GM19324 (cell line): ENCODE data around the gene GTF2H1.
"Not testable (repeated sequence)": the region's sequence is repeated elsewhere in the genome, so short reads cannot be mapped to it uniquely, and the experiment has no call there.

Source experiments
- ATAC-seq: cut with Tn5 transposase; IDR thresholded peaks from one replicate; pipeline ENCODE4 v1.9.1; 2021; ENCODE audit warnings: mild to moderate bottlenecking, moderate library complexity; ENCODE audit not compliant: unreplicated experiment, low FRiP score

Gene GTF2H1

GRCh38 chr11:18315893-18316292 is 6.5 kb upstream of the GTF2H1 start:
- ATAC-seq: no peak

- ATAC-seq: no peak
Measured at GRCh38 chr11:18317551-18317950, 4.8 kb upstream of the GTF2H1 start.

GRCh38 chr11:18319914-18320313 is 2.5 kb upstream of the GTF2H1 start:
- ATAC-seq: no peak

DNA sequence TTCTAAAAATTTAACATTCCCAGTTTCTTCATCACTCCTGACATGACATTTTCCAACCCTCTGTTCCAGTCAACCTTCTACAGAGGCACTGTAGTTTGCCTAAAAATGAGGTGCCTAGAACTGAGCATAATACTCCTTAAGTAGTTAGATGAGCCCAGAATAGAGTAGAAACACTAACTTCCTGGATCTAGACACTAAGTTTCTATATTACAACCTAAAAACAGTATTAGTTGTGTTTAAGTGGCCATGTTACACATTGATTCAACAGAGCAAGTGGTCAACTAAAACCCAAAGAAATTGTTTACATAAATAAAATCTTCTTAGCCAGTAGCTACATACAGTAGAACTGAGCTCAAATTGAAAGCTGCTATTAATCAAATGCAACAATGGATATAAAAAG is 1.8 kb upstream of the GTF2H1 start:
- no peak for ATAC-seq

DNA sequence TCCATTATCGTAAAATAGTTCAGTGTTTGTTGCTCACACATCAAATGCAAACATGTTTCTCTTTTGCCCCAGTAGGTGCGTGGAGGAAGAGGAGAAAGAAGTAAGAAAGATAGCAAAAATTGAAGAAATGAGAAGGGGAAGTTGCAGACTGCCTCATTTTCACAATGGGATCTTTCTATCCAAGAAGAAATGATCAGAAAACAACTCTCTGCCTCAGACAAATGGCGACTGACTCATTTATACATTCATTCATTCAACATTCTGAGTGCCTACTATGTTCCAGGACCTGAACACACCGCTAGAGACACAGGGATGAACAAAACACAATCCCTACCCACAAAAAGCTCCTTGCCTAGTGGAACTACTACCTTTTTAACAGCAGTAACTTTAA is 794 bp upstream of the GTF2H1 start:
- ATAC-seq: no peak

- no peak for ATAC-seq
Measured at GRCh38 chr11:18322818-18323570, 627 bp downstream of the GTF2H1 start.

DNA sequence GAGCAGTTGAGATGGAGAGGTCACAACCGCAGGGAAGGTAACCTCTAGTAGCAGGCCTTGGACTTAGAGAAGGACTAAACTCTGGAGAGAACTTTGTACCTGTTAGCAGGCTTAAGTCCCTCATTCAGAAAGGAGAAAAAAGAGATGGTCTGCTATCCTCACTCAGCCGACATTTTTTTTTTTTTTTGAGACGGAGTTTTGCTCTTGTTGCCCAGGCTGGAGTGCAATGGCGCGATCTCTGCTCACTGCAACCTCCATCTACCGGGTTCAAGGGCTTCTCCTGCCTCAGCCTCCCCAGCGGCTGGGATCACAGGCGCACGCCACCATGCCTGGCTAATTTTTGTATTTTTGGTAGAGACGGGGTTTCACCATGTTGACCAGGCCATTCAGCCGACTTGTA is 1.5 kb downstream of the GTF2H1 start:
- ATAC-seq: not testable (repeated sequence)

GRCh38 chr11:18324381-18324780 is 2.0 kb downstream of the GTF2H1 start:
- ATAC-seq: no peak

GRCh38 chr11:18329196-18329870 is 7.0 kb downstream of the GTF2H1 start:
- no peak for ATAC-seq

GRCh38 chr11:18330921-18331320 is 8.6 kb downstream of the GTF2H1 start:
- ATAC-seq: no peak

- no peak for ATAC-seq
Measured at GRCh38 chr11:18332302-18332701, 9.9 kb downstream of the GTF2H1 start.

- no peak for ATAC-seq
Measured at GRCh38 chr11:18332891-18333290, 10.5 kb downstream of the GTF2H1 start.

DNA sequence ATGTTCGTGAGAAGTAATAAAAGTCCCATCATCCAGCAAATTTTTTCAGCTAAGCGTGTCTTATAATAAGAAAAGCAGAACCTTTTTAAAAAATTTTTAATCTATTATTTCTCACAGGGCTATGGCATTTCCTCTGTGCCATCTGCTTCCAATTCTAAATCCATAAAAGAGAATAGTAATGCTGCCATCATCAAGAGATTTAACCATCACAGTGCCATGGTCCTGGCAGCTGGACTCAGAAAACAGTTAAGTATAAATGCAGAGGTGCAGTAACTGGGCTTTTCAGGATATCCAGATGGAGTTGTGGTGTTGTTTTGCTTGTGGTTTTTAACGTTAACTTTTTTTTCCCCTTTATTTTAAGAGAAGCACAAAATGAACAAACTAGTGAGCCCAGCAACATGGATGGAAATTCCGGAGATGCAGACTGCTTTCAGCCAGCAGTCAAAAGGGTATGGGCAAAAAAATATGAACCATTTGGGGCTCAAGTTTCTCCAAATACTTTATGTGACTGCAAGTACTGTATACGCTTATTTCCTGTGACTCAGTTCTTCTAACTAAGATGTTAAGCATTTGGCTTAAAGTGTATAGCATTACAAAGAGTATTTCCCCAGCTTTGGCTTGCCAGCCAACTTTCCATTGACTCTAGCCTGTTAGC is 25.2 kb downstream of the GTF2H1 start:
- ATAC-seq: no peak

DNA sequence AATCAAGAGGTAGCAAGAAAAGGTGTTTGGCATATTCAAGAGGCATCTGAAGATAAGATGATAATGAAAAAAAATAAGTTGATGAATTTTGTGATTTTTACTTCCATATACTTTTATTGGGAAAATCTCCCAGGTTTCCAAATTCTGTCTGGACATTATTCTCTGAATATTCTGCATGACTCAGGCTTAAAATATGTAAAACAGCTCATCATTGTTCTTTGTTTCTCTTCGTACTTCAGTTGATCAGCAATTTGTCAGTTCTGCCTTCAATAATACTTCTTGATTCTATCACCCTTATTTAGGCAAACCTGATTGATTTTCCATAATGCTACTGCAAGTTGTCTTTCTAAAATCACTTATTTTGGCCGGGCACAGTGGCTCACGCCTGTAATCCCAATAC is 30.2 kb downstream of the GTF2H1 start:
- no peak for ATAC-seq

GRCh38 chr11:18358646-18359045 is 36.3 kb downstream of the GTF2H1 start:
- no peak for ATAC-seq

DNA sequence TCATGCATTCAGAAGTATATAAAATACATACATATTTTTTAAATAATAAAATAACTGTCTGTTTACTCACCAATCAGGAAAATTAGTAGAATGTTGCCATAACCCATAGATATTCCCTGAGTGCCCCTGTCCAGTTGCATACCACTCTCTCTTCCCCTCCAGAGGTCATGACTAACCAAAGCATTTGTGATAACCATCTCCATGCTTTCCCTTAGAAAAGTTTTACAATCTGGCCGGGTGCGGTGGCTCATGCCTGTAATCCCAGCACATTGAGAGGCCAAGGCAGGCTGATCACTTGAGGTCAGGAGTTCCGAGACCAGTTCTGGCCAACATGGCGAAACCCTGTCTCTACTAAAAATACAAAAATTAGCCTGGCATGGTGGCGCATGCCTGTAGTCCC is 38.8 kb downstream of the GTF2H1 start:
- no peak for ATAC-seq

DNA sequence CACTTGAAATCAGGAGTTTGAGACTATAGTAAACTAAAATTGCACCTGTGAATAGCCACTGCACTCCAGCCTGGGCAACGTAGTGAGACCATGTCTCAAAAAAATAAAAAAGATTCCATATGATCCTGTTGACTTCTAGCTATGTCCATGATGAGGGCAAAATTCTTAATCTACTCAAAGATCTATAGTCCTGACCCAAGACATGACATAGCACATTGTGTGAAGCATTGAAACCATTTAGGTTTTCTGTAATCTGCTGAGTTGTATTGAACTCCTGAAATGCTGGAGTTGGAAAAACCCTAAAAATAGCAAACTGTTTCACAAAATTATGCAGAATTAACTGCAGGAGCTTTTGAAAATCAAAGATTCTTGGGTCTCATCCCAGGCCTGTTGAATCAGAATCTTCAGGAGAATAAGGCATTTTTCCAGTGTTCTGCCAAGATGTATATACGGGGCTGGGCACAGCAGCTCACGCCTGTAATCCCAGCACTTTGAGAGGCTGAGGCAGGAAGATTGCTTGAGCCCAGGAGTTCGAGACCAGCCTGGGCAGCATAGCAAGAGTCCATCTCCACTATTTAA is 42.2 kb downstream of the GTF2H1 start:
- ATAC-seq: no peak

GRCh38 chr11:18365741-18366140 is 43.4 kb downstream of the GTF2H1 start:
- no peak for ATAC-seq

DNA sequence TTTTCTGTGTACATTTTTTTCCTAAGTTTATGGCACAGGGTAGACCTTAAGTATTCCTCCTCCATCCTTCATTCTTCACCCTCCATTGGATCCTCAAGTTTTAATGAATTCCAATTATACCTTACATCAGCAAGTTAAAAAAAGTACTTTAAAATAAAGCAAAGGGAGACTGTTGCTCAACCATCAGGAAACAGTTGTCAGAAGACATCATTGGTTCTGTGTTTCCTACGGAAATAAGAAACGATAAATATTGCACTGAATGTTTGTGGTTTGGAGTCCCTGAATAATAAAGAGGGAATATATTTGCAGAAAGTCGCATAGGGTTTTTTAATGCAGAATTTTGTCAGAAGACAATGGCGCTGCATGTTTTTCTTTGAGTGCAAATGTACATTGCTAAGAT is 43.9 kb downstream of the GTF2H1 start:
- ATAC-seq: no peak

GRCh38 chr11:18367431-18367830 is 45.1 kb downstream of the GTF2H1 start:
- no peak for ATAC-seq

GRCh38 chr11:18368221-18368620 is 45.9 kb downstream of the GTF2H1 start:
- ATAC-seq: no peak
